ENCODE measurements around the gene ACACA.

The ACACA gene

GRCh38 chr17:37207103-37207502 is 199.5 kb downstream of the ACACA start:
- in situ Hi-C loops (cut with HindIII; ENCODE audit: low sequenced_read_pairs), result no loop called here
- no peak overlapping the region for H3K4me3 ChIP-seq (ENCODE audit: low read depth, low read length)
- TF ChIP-seq CTCF (IDR thresholded peaks at IDR 0.05; ENCODE audit: low read depth, low read length), result no peak
- DNase-seq (ENCODE audit: low read depth, low spot score), result no peak

GRCh38 chr17:37206299-37206698 is 200.3 kb downstream of the ACACA start:
- no peak overlapping the region for H3K4me3 ChIP-seq (ENCODE audit: low read depth, low read length)
- TF ChIP-seq CTCF (IDR thresholded peaks at IDR 0.05; ENCODE audit: low read depth, low read length), result no peak
- DNase-seq (ENCODE audit: low read depth, low spot score), result no peak
- in situ Hi-C loops (cut with HindIII; ENCODE audit: low sequenced_read_pairs), result no loop called here

- in situ Hi-C loops (cut with HindIII; ENCODE audit: low sequenced_read_pairs), result no loop called here
- no peak for TF ChIP-seq CTCF (IDR thresholded peaks at IDR 0.05; ENCODE audit: low read depth, low read length)
- DNase-seq (ENCODE audit: low read depth, low spot score), result no peak
Measured at GRCh38 chr17:37200497-37200896, 206.1 kb downstream of the ACACA start.

GRCh38 chr17:37197336-37197735 is 209.3 kb downstream of the ACACA start:
- H3K4me3 ChIP-seq (ENCODE audit: low read depth, low read length), result no peak overlapping the region
- DNase-seq (ENCODE audit: low read depth, low spot score), result no peak
- TF ChIP-seq CTCF (IDR thresholded peaks at IDR 0.05; ENCODE audit: low read depth, low read length), result no peak
- in situ Hi-C loops (cut with HindIII; ENCODE audit: low sequenced_read_pairs), result no loop called here

More at GRCh38 chr17:37200497-37200896, 206.1 kb downstream of the ACACA start:
- no peak overlapping the region for H3K4me3 ChIP-seq (ENCODE audit: low read depth, low read length)

GRCh38 chr17:37194208-37194607 is 212.4 kb downstream of the ACACA start:
- DNase-seq (ENCODE audit: low read depth, low spot score), result no peak
- in situ Hi-C loops (cut with HindIII; ENCODE audit: low sequenced_read_pairs), result no loop called here
- H3K4me3 ChIP-seq (ENCODE audit: low read depth, low read length), result no peak overlapping the region
- no peak for TF ChIP-seq CTCF (IDR thresholded peaks at IDR 0.05; ENCODE audit: low read depth, low read length)

GRCh38 chr17:37191219-37191618 is 215.4 kb downstream of the ACACA start:
- in situ Hi-C loops (cut with HindIII; ENCODE audit: low sequenced_read_pairs), result no loop called here
- peak; percentile 45 for DNase-seq (ENCODE audit: low read depth, low spot score)
- TF ChIP-seq CTCF (IDR thresholded peaks at IDR 0.05; ENCODE audit: low read depth, low read length), result no peak

GRCh38 chr17:37190493-37190892 is 216.1 kb downstream of the ACACA start:
- in situ Hi-C loops (cut with HindIII; ENCODE audit: low sequenced_read_pairs), result no loop called here
- DNase-seq (ENCODE audit: low read depth, low spot score), result no peak
- TF ChIP-seq CTCF (IDR thresholded peaks at IDR 0.05; ENCODE audit: low read depth, low read length), result peak; percentile 6
- H3K4me3 ChIP-seq (ENCODE audit: low read depth, low read length), result no peak overlapping the region

More at GRCh38 chr17:37191219-37191618, 215.4 kb downstream of the ACACA start:
- H3K4me3 ChIP-seq (ENCODE audit: low read depth, low read length), result no peak overlapping the region

Data from astrocyte of the spinal cord (primary cell).